ENCODE data around the gene FNBP1.
A peak's percentile ranks its signal among the peaks of the same experiment; 100 is the strongest.

Gene FNBP1

DNA sequence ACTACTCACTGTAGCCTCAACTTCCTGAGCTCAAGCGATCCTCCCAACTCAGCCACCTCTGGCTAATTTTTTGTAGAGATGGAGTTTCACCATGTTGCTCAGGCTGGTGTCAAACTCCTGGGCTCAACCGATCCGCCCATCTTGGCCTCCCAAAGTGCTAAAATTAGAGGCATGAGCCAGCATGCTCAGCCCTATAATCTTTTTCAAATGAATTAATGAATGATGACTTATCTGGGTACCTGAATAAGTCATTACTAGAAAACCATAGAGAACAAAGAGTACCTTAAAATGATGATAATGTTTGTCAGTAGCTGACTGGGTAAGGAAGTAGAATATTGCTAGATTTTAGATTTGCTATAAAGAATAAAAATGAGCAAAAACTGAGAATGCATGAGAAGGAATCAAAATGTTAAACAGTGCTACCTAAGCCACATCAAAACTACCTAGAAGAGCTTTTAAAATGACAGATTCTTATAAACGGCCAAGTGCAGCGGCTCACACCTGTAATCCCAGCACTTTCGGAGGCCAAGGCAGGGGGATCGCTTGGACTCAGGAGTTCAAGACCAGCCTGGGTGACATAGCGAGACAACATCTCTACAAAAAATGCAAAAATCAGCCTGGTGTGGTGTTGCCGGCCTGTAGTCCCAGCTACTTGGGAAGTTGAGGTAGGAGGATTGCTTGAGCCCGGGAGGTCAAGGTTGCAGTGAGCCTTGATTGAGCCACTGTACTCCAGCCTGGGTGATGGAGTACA, 13.6 kb downstream of the FNBP1 start:
- peaks cover 100% of the 10 kb centered on the region for H3K79me2 ChIP-seq (ENCODE audit: control insufficient read depth, low read length)

DNA sequence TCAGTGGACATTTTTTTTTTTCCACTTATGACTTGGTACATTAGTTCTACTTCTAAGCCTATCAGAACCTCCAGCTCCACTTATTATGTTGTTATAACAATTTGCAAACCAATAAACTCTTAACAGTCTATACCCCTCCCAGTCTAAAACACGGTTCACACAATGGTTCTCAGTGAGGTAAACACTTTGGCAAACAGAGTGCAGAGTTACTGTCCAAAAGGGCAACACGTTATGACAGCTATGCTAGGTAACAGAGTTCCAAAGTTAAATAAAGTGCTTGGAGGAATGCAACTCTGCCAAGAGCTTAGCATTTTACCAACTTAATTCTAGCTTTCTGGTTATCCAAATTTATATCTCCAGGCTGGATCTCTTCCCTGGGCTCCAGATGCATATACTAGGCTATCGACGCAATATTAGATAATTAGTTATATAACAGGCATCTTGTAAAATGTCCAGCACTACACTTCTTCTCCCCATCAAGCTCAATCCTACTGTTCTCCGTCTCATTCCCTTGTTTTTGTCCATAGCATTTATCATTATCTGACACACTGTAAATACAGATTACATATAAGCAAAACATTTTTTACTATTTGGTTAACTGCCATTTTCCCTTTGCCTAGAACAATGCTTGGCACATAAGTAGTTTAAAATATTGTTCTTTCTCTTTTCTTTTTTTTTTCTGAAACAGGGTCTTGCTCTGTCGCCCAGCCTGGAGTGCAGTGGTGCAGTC, 14.3 kb downstream of the FNBP1 start:
- H3K9me3 ChIP-seq (ENCODE audit: control insufficient read depth, insufficient read depth, low read length), result no peaks in the 10 kb centered on the region
- peak overlapping the region; percentile 53 for H3K4me2 ChIP-seq (ENCODE audit: low read length)
- peaks cover 23% of the 10 kb centered on the region for H3K36me3 ChIP-seq (ENCODE audit: control insufficient read depth, low read length)
- H4K20me1 ChIP-seq (ENCODE audit: control insufficient read depth, insufficient read depth, low read depth, low read length), result peaks cover 65% of the 10 kb centered on the region
- no peak for TF ChIP-seq EZH2phosphoT487 (IDR thresholded peaks at IDR 0.05; ENCODE audit: borderline replicate concordance, low read length)
- TF ChIP-seq, protein P1, sequence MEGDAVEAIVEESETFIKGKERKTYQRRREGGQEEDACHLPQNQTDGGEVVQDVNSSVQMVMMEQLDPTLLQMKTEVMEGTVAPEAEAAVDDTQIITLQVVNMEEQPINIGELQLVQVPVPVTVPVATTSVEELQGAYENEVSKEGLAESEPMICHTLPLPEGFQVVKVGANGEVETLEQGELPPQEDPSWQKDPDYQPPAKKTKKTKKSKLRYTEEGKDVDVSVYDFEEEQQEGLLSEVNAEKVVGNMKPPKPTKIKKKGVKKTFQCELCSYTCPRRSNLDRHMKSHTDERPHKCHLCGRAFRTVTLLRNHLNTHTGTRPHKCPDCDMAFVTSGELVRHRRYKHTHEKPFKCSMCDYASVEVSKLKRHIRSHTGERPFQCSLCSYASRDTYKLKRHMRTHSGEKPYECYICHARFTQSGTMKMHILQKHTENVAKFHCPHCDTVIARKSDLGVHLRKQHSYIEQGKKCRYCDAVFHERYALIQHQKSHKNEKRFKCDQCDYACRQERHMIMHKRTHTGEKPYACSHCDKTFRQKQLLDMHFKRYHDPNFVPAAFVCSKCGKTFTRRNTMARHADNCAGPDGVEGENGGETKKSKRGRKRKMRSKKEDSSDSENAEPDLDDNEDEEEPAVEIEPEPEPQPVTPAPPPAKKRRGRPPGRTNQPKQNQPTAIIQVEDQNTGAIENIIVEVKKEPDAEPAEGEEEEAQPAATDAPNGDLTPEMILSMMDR (IDR thresholded peaks at IDR 0.05; ENCODE audit: low read depth, low read length, poor library complexity, severe bottlenecking), result no peak
- no peaks in the 10 kb centered on the region for H3K9me2 ChIP-seq (replicated peaks; ENCODE audit: control insufficient read depth, low read length)
- H3K4me1 ChIP-seq (ENCODE audit: control insufficient read depth, low read length), result peaks cover 100% of the 10 kb centered on the region
- peak overlapping the region; percentile 7 for H3K4me3 ChIP-seq (ENCODE audit: low read length)
- H3K27me3 ChIP-seq (ENCODE audit: control insufficient read depth, low read length), result no peaks in the 10 kb centered on the region
- no peak overlapping the region for H3K27ac ChIP-seq (ENCODE audit: low read depth, low read length)
- peaks cover 100% of the 10 kb centered on the region for H3K79me2 ChIP-seq (ENCODE audit: control insufficient read depth, low read length)
- H3F3A ChIP-seq (ENCODE audit: control insufficient read depth, insufficient read depth), result peaks cover 10% of the 10 kb centered on the region

More for the DNA sequence above, 13.6 kb downstream of the FNBP1 start:
- Histone ChIP-seq H3K4me1 (ENCODE audit: control insufficient read depth, low read length) (peaks cover 99% of the 10 kb centered on the region), H3F3A (ENCODE audit: control insufficient read depth, insufficient read depth) (peaks cover 10% of the 10 kb centered on the region), H4K20me1 (ENCODE audit: control insufficient read depth, insufficient read depth, low read depth, low read length) (peaks cover 61% of the 10 kb centered on the region), H3K9me3 (ENCODE audit: control insufficient read depth, insufficient read depth, low read length) (no peaks in the 10 kb centered on the region), H3K36me3 (ENCODE audit: control insufficient read depth, low read length) (peaks cover 23% of the 10 kb centered on the region), H3K9me2 (replicated peaks; ENCODE audit: control insufficient read depth, low read length) (no peaks in the 10 kb centered on the region), H3K27ac (ENCODE audit: low read depth, low read length) (no peak overlapping the region), H3K4me2 (ENCODE audit: low read length) (peak overlapping the region; percentile 53), H3K4me3 (ENCODE audit: low read length) (peak overlapping the region; percentile 7), H3K27me3 (ENCODE audit: control insufficient read depth, low read length) (no peaks in the 10 kb centered on the region)
- TF ChIP-seq, protein P1 (IDR thresholded peaks at IDR 0.05; ENCODE audit: low read depth, low read length, poor library complexity, severe bottlenecking), result no peak
- no peak for TF ChIP-seq EZH2phosphoT487 (IDR thresholded peaks at IDR 0.05; ENCODE audit: borderline replicate concordance, low read length)

DNA sequence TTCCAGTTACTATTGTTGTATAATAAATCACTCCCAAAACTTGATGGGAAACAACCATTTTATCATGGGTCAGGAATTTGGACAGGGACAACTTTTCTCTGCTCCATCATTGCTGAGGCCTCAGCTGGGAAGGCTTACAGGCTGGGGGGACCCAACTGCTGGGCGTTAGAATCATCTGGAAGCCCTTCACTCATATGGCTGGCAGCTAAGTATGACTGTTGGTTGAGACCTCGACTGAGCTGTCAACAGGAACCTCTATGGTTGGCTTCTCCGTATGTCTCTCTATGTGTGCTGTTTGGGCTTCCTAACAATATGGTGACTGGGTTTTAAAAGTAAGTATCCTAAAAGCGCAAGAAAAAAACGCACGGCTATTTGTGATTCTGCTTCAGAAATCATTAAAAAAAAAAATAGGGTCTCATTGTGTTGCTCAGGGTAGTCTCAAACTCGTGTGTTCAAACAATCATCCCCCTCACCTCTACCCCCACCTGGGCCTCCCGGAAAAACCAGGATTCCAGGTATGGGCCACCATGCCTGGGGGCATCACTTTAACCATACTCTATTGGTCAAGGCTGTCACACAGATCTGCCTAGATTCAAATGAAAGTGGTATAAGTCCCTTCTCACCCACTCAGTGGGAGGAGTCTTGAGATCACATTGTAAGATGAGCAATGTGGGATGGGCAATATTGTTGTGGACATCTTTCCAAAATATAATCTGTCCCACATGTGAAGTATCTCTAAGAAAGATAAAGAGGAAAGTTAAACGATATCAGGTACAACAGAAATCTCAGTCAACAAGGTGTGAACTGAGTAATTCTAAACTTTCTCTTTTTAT, 15.2 kb downstream of the FNBP1 start:
- Histone ChIP-seq H3F3A (ENCODE audit: control insufficient read depth, insufficient read depth) (peaks cover 10% of the 10 kb centered on the region), H3K4me1 (ENCODE audit: control insufficient read depth, low read length) (peaks cover 100% of the 10 kb centered on the region), H3K9me3 (ENCODE audit: control insufficient read depth, insufficient read depth, low read length) (no peaks in the 10 kb centered on the region), H3K27ac (ENCODE audit: low read depth, low read length) (0 out of 2 replicates have a peak overlapping the region, but pooled peaks have one; percentile 13), H3K4me3 (ENCODE audit: low read length) (no peak overlapping the region), H3K79me2 (ENCODE audit: control insufficient read depth, low read length) (peaks cover 100% of the 10 kb centered on the region), H4K20me1 (ENCODE audit: control insufficient read depth, insufficient read depth, low read depth, low read length) (peaks cover 65% of the 10 kb centered on the region), H3K27me3 (ENCODE audit: control insufficient read depth, low read length) (no peaks in the 10 kb centered on the region), H3K4me2 (ENCODE audit: low read length) (peak overlapping the region; percentile 53), H3K36me3 (ENCODE audit: control insufficient read depth, low read length) (peaks cover 25% of the 10 kb centered on the region), H3K9me2 (replicated peaks; ENCODE audit: control insufficient read depth, low read length) (no peaks in the 10 kb centered on the region)
- TF ChIP-seq, protein P1 (IDR thresholded peaks at IDR 0.05; ENCODE audit: low read depth, low read length, poor library complexity, severe bottlenecking), result no peak
- TF ChIP-seq EZH2phosphoT487 (IDR thresholded peaks at IDR 0.05; ENCODE audit: borderline replicate concordance, low read length), result no peak

Measured in DOHH2 (cell line).